ENCODE results near the gene TMEM232. TPM values are rescaled to one million over a fixed set of nuclear protein-coding genes. Genes with fewer than 3 reads are reported as not detected.

Gene TMEM232
- total RNA-seq, 1 experiment from 2014 or later, result 1.6 TPM

- no peak overlapping the region for H3T11ph ChIP-seq (ENCODE audit: low read length)
- H3K27ac ChIP-seq (ENCODE audit: insufficient read length, low read depth, low read length), result no peak overlapping the region
- Mint-ChIP-seq H3K9me3 (peaks cover 0 to 5% of the 10 kb centered on the region in 2 experiments; a peak in 2 of 5 replicates), H3K4me1 (no peaks in the 10 kb centered on the region), H3K27ac (peak overlapping the region in 1 of 3 experiments; percentile 43; a peak in 1 of 7 replicates), H3K27me3 (ENCODE audit: low read depth) (no peaks in the 10 kb centered on the region; the same call in 1 of the 2 replicates), H3K36me3 (ENCODE audit: insufficient read depth in 1 of 3, low read depth in 3 of 3) (peaks cover 0 to 5% (median 0%) of the 10 kb centered on the region in 3 experiments; a peak in 3 of 7 replicates), H3K4me3 (no peak overlapping the region)
- TF ChIP-seq, protein P1, sequence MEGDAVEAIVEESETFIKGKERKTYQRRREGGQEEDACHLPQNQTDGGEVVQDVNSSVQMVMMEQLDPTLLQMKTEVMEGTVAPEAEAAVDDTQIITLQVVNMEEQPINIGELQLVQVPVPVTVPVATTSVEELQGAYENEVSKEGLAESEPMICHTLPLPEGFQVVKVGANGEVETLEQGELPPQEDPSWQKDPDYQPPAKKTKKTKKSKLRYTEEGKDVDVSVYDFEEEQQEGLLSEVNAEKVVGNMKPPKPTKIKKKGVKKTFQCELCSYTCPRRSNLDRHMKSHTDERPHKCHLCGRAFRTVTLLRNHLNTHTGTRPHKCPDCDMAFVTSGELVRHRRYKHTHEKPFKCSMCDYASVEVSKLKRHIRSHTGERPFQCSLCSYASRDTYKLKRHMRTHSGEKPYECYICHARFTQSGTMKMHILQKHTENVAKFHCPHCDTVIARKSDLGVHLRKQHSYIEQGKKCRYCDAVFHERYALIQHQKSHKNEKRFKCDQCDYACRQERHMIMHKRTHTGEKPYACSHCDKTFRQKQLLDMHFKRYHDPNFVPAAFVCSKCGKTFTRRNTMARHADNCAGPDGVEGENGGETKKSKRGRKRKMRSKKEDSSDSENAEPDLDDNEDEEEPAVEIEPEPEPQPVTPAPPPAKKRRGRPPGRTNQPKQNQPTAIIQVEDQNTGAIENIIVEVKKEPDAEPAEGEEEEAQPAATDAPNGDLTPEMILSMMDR (conservative IDR thresholded peaks at IDR 0.05), result peak; percentile 70
- no peak overlapping the region for H4K5ac ChIP-seq (ENCODE audit: insufficient read length, low read depth, low read length)
- H2AK5ac ChIP-seq (ENCODE audit: insufficient read length, low read length), result no peak overlapping the region
- no peak overlapping the region for H2BK15ac ChIP-seq (ENCODE audit: low read depth, low read length)
- no peak overlapping the region for H3K23ac ChIP-seq (ENCODE audit: insufficient read length, low read depth, low read length)
- no peak overlapping the region for H2BK12ac ChIP-seq (ENCODE audit: insufficient read length, low read depth, low read length)
- H3K9me3 ChIP-seq (ENCODE audit: control insufficient read depth, low read depth, low read length), result no peaks in the 10 kb centered on the region
- no peaks in the 10 kb centered on the region for H3K27me3 ChIP-seq (ENCODE audit: insufficient read depth, low read length)
- no peak overlapping the region for H4K8ac ChIP-seq (replicated peaks; ENCODE audit: insufficient read length, low read depth, low read length)
- no CpG with 5 or more reads among the region's 2 CpGs for WGBS (ENCODE audit: extremely low coverage, insufficient read length, low lambda C conversion rate)
- H3K4me1 ChIP-seq (ENCODE audit: insufficient read depth, low read length), result no peaks in the 10 kb centered on the region
- H4K91ac ChIP-seq (ENCODE audit: insufficient read length, low read depth, low read length), result no peak overlapping the region
- H3K4me2 ChIP-seq (ENCODE audit: insufficient read depth, insufficient read length, low read length), result no peak overlapping the region
- no peak overlapping the region for H3K18ac ChIP-seq (ENCODE audit: insufficient read length, low read depth, low read length)
- H4K20me1 ChIP-seq (ENCODE audit: control insufficient read depth, insufficient read depth, insufficient read length), result no peaks in the 10 kb centered on the region
- H3K56ac ChIP-seq (ENCODE audit: insufficient read length, low read depth, low read length), result no peak overlapping the region
- DNase-seq, result no peak
- H2AFZ ChIP-seq (ENCODE audit: low read length), result no peak overlapping the region
- H3K79me1 ChIP-seq (ENCODE audit: insufficient read depth, low read depth, low read length, poor library complexity, severe bottlenecking), result no peaks in the 10 kb centered on the region
- H2BK5ac ChIP-seq (ENCODE audit: insufficient read length, low read length), result no peak overlapping the region
- no peak overlapping the region for H2BK20ac ChIP-seq (ENCODE audit: low read depth, low read length, poor library complexity, severe bottlenecking)
- no peaks in the 10 kb centered on the region for H3K79me2 ChIP-seq (ENCODE audit: insufficient read depth, low read length)
- H3K9ac ChIP-seq (ENCODE audit: extremely low read depth, insufficient read length, low read length), result no peak overlapping the region
- no peak overlapping the region for H2BK120ac ChIP-seq (ENCODE audit: low read depth, low read length, poor library complexity, severe bottlenecking)
- H3K14ac ChIP-seq (ENCODE audit: insufficient read depth, low read length), result no peak overlapping the region
- H3K4ac ChIP-seq (ENCODE audit: low read depth, low read length), result no peak overlapping the region
- no peaks in the 10 kb centered on the region for H3K23me2 ChIP-seq (ENCODE audit: insufficient read length, low read depth, low read length, poor library complexity, severe bottlenecking)
Measured at GRCh38 chr5:110590187-110590586, 136.3 kb downstream of the TMEM232 start.

All from H9 (cell line).